Effector CD4-positive, alpha-beta T cell (primary cell): Measurements from ENCODE around the gene SUGP1.
"Not testable (repeated sequence)": the region's sequence is repeated elsewhere in the genome, so short reads cannot be mapped to it uniquely, and the experiment has no call there.

Experiments
- DNase-seq: peaks from one replicate; pipeline ENCODE4 v3.0.0-alpha.2; 2020
- total RNA-seq: gene quantifications from one replicate; lab custom pipeline; 2026; lab: John Stamatoyannopoulos, UW

Gene SUGP1
- total RNA-seq, result 31.7 reads per million, percentile 58 among the genes with 10 or more reads in this experiment

GRCh38 chr19:19320361-19321140, at the start of gene SUGP1, which contains the start of gene MAU2:
Gene SUGP1, minus strand, starts transcription at chr19:19320509. Its CDS starts 13 bp downstream, at chr19:19320496.
Gene MAU2, plus strand, starts transcription at chr19:19320829. Its CDS starts 31 bp downstream, at chr19:19320860.
- peak; percentile 89 for DNase-seq

- DNase-seq, result no peak
These were observed 47.8 kb upstream of the SUGP1 start for GRCh38 chr19:19368087-19368486.

GRCh38 chr19:19366434-19367396, 46.4 kb upstream of the SUGP1 start:
- peak; percentile 59 for DNase-seq

GRCh38 chr19:19362075-19362474, 41.8 kb upstream of the SUGP1 start:
- no peak for DNase-seq

GRCh38 chr19:19361075-19361594, 40.8 kb upstream of the SUGP1 start:
- DNase-seq, result peak; percentile 60

- no peak for DNase-seq
These were observed 36.7 kb upstream of the SUGP1 start for GRCh38 chr19:19356901-19357566.

- no peak for DNase-seq
These were observed 36.2 kb upstream of the SUGP1 start for GRCh38 chr19:19356500-19356899.

- no peak for DNase-seq
These were observed 35.4 kb upstream of the SUGP1 start for GRCh38 chr19:19355606-19356139.

- no peak for DNase-seq
These were observed 34.6 kb upstream of the SUGP1 start for GRCh38 chr19:19354932-19355331.

- DNase-seq, result no peak
These were observed 33.7 kb upstream of the SUGP1 start for GRCh38 chr19:19354007-19354406.

GRCh38 chr19:19352823-19353222, 32.5 kb upstream of the SUGP1 start:
- no peak for DNase-seq

- DNase-seq, result not testable (repeated sequence)
These were observed 30.4 kb upstream of the SUGP1 start for GRCh38 chr19:19350756-19351155.

- no peak for DNase-seq
These were observed 29.1 kb upstream of the SUGP1 start for GRCh38 chr19:19349365-19349764.

- no peak for DNase-seq
These were observed 28.0 kb upstream of the SUGP1 start for GRCh38 chr19:19348266-19348665.

- DNase-seq, result no peak
These were observed 27.2 kb upstream of the SUGP1 start for GRCh38 chr19:19347401-19348110.

GRCh38 chr19:19345970-19346369, 25.7 kb upstream of the SUGP1 start:
- DNase-seq, result no peak

- no peak for DNase-seq
These were observed 24.9 kb upstream of the SUGP1 start for GRCh38 chr19:19345232-19345631.

- DNase-seq, result no peak
These were observed 23.5 kb upstream of the SUGP1 start for GRCh38 chr19:19343762-19344161.

GRCh38 chr19:19343016-19343362, 22.7 kb upstream of the SUGP1 start:
- DNase-seq, result no peak

GRCh38 chr19:19342086-19343015, 22.0 kb upstream of the SUGP1 start:
- DNase-seq, result no peak

- no peak for DNase-seq
These were observed 20.7 kb upstream of the SUGP1 start for GRCh38 chr19:19341026-19341425.
